Mucosa of gallbladder (tissue), 1 donor: ENCODE data around the gene TNPO3. TPM values are rescaled to one million over a fixed set of nuclear protein-coding genes. Genes with fewer than 3 reads are reported as not detected.
"Not testable (repeated sequence)": the region's sequence is repeated elsewhere in the genome, so short reads cannot be mapped to it uniquely, and the experiment has no call there.

Source experiments
- DNase-seq: peaks from one replicate; pipeline ENCODE4 v3.0.0-alpha.2; 2020; ENCODE audit warnings: low spot score
- total RNA-seq: library from RNA; stranded (reverse); gene quantifications from one replicate; pipeline ENCODE4 v1.2.1, GENCODE V29; 2021
- donor health status: DM: no; HTN: no; CAD: no.

The TNPO3 gene
- total RNA-seq, 1 donor from 2014 or later = 44.0 TPM

DNA sequence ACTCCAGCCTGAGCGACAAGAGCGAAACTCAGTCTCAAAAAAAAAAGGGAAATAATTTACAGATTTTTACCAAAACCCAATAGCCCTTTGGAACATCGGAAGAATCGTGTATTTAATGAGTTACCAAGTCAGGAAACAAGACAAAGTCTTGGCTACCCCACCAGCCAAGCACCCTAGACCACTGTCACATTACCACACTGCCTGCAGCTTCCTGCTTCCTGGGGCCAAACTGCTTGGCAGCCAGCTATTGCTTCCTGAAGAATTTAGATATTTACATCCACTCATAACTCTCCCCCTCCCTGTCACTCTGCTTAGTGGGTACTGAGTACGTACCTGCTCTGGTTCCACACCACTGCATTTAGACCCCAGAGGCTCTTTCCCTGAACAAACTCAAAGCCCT is 14.1 kb upstream of the TNPO3 start:
- no peak for DNase-seq

DNA sequence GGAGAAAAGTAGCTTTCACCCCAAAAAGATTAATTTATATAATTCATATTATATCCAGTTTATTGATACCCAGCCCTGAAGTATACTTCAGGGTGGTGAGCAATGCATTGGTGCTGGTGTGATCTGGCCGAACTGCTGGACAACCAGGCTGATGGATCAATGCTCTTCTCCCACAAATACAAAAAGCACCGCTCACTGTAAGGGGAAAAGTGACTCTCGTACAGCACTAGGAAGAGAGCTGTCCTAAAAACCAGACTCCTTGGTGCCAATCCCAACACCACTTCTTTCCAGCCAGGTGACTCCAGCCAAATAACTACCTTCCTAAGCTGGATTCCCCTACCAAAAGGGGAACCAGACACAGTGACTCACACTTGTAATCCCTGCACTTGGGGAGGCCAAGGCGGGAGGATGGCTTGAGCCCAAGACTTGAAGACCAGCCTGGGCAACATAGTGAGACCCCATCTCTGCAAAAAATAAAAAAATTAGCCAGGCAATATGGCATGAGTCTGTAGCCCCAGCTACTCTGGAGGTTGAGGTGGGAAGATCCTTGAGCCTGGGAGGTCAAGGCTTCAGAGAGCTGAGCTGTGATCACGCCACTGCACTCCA is 13.1 kb upstream of the TNPO3 start:
- DNase-seq = no peak

DNA sequence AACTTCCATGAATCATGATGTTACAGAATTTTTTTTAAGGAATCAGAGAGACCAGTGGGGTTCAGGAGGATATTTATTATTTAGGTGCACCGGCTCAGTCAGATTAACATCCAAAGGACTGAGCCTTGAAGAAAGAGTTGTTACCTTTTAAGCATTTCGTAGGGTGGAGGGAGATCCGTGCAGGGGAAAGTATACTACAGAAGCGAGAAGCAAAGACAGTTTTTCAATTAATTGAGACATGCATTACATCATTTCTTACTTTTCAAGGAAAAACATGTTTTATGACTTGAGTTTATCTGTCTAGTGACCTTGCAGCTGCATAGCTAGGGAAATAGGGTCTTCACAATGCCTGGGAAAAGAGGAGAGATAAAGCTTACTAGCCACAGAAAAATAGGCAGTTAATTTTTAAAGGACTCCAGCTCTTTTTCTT is 12.2 kb upstream of the TNPO3 start:
- DNase-seq = not testable (repeated sequence)

DNA sequence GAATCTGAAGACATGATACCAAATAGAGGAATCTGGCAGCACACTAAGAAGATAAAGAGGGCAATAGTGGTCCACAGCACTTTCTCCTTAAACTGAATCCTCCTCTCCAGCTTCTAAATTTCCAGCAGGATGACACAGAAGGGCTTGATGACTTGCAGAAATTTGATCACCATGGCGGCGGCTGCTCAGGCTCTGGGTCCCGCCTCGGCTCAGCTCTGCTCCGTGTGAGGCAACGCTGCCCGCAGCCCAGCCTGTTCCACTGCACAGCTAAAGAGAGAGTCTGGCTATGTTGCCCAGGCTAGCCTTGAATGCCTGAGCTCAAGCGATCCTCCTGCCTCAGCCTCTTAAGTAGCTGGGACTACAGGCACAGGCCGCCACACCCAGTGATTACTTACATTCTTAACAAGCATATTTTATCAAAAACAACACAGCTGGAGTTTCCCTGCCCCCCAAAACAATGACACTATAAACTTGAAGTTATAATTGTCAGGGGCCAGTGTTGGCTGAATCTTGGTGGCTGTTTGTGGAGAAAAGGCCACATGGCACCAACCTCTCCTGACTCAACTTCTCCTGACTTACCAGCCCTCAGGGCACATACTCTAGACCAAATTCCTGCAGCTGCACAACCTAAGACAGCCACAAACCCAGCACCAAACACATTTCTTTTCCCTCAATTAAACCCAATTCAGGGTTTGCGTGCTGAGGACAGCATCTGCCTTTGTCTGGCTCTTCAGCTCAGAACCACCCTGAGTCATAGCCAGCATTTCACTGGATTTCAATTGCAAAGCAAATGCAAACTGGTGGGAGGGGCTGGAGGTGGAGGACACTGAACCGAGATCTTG is 11.6 kb upstream of the TNPO3 start:
- DNase-seq = no peak

DNA sequence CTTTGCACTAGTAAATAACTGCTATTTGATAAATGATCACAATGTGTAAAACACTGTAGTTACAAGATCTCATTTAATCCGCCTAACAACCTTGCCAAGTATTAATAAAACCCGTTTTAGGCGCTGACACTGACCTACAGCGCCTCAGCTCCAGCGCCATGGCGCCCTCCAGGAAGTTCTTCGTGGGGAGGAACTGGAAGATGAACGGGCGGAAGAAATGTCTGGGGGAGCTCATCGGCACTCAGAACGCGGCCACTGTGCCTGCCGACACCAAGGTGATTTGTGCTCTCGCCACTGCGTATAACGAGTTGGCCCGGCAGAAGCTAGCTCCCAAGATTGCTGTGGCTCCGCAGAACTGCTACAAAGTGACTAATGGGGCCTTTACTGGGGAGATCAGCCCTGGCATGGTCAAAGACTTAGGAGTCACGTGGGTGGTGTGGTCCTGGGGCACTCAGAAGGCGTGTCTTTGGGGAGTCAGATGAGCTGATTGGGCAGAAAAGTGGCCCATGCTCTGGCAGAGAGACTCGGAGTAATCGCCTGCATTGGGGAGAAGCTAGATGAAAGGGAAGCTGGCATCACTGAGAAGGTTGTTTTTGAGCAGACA is 1.1 kb upstream of the TNPO3 start:
- DNase-seq = no peak

DNA sequence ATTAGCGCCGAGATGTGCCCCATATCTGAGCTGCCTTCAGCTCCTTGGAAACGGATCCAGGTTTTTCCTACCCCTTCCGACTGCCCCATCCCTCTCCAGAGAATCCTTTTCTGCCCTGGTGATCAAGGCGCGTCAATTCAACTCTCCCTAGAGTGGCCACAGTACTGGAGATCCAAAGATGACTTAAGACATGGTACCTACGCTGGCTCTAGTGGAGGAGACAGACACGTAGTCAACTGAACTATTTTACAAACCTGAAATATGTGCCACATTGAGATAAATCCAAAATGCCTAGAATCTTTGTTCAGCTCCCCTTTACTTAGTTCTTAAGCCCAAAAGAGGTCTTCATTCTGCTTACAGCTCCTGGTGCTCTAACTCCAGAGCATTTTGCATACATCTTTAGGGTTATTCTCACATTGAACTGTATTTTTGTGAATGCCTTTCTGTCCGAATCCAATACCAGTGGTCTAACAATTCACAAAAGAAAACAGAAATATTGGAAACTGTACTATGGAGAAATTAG is 444 bp upstream of the TNPO3 start:
- no peak for DNase-seq

DNA sequence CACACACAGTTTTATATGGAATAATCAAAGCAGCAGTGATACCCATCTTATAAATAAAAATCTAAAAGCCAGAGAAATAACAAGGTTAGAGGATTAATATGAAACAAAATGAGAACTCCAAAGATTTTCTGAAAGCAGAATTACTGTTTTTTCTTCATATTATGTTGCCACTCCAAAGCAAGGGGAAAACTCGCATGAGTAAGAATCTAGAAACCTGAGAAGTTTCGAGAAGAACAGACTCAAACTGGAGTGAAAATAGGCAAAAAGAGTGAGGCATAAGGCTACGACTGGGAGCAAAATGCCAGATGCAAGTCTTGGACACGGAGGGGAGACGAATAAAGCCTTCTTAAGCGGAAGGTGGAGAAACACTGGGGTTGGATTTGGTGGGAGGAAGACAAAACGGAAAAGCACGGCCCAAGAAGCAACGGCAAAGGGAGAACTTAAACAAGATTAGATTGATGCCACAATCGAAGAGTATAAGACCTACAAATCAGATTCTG is 923 bp downstream of the TNPO3 start:
- no peak for DNase-seq

DNA sequence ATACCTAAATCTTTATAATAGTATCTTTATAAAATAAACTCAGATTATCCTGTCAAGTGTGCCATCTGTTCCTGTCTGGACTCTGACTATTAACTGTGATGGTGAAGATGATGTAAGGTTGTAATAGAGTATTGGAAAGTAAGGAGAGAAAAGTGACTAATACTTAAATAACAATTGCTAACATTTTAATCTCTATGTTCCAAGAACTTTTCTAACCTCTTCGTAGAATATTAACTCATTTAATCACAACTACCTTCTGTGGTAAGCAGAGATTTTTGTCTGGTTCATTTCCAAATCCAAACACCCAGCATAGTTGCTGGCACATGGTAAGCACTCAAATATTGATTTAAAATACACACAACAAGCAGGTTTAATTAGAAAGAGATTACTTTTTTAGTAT is 2.5 kb downstream of the TNPO3 start:
- no peak for DNase-seq

DNA sequence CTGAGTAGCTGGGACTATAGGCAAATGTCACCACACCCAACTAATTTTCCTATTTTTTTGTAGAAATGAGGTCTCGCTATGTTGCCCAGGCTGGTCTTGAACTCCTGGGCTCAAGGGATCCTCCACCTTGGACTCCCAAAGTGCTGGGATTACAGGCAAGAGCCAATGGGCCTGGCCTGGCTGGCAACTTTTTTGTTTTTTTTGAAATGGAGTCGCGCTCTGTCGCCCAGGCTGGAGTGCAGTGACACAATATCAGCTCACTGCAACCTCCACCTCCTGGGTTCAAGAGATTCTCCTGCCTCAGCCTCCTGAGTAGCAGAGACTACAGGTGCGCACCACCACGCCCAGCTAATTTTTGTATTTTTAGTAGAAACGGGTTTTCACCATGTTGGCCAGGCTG is 3.5 kb downstream of the TNPO3 start:
- DNase-seq = not testable (repeated sequence)

DNA sequence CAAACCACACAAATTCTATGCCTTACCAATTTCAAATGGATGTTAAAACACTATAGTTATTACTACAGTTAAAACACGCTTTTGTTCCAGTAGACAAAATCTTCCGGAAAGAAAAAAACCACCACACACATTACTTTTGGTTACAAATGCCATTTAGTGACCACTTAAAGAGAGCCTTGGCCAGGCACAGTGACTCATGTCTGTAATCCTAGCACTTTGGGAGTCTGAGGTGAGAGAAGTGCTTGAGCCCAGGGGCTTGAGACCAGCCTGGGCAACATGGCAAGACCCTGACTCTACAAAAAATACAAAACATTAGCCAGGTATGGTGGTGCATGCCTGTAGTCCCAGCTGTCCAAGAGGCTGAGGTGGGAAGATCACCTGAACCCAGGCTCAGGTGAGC is 7.2 kb downstream of the TNPO3 start:
- no peak for DNase-seq

DNA sequence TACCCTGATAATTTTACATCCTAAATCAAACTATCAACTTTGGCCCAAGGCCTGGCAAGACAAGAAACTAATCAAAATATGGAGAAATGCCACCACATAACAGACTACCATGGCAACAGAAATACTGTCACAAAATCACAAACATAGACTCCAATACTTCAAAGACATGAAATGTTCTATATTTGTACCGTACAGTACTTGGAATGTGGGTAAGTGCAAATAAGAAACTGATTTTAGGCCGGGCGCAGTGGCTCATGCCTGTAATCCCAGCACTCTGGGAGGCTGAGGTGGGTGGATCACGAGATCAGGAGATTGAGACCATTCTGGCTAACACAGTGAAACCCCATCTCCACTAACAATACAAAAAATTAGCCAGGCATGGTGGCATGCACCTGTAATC is 9.2 kb downstream of the TNPO3 start:
- no peak for DNase-seq

DNA sequence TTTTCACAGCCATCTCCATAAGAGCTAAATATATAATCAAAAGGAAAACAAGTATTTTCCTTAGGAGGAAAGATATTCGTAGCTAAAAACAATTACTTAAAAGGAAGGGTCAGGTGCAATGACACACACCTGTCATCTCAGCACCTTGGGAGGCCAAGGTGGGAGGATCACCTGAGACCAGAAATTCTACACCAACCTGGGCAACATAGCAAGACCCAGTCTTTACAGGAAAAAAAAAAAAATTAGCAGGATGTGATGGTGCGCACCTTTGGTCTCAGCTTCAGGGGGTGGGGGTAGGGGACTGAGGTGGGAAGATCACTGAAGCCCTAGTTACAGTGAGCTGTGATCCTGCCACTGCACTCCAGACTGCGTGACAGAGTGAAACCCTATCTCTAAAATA is 11.9 kb downstream of the TNPO3 start:
- DNase-seq = no peak

DNA sequence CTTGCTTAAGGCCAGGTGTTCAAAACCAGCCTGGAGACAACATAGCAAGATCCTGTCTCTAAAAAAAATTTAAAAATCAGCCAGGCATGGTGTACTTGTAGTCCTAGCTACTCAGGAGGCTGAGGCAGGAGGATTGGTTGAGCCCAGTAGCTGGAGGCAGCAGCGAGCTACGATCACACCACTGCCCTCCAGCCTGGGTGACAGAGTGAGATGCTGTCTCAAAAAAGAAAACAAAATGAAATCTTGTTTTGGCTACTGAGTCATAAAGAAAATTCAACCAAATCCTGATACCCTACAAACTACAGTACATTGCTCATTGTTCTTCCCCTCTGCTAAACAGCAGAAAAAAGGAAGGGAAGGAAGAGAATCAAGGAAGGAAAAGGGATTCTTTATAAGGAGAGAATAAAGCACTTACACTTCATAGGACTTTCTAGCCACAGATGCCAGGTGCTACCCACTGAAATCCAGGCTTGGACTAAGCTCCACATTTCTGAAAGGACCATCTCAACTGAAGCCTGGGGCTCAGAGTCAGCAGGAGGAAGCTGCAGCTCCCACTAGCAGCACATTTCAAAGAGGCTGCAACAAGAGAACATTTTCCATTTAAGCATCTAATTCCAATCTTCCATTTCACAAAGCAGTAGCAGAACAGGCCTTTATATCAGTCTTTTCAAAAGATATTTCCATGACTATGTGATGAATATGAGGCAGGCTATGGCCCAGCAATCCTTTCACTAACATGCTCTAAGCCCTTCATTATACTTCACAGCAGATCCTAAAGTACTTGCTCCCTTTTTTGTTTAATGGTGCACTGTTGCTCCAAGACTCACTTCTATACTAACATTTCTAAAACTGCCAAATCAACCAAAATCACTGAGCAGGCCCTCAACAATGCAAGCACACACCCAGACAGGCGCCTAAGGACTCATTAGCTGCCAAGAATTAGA is 13.5 kb downstream of the TNPO3 start:
- no peak for DNase-seq

DNA sequence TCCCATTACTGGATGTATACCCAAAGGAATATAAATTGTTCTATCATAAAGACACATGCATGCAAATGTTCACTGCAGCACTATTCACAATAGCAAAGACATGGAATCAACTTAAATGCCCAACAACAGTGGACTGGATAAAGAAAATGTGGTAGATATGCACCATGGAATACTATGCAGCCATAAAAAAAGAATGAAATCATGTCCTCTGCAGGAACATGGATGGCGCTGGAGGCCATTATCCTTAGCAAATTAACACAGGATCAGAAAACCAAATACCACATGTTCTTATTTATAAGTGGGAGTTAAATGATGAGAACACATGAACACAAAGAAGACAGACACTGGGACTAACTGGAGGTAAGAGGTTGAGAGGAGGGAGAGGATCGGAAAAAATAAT is 16.4 kb downstream of the TNPO3 start:
- not testable (repeated sequence) for DNase-seq

DNA sequence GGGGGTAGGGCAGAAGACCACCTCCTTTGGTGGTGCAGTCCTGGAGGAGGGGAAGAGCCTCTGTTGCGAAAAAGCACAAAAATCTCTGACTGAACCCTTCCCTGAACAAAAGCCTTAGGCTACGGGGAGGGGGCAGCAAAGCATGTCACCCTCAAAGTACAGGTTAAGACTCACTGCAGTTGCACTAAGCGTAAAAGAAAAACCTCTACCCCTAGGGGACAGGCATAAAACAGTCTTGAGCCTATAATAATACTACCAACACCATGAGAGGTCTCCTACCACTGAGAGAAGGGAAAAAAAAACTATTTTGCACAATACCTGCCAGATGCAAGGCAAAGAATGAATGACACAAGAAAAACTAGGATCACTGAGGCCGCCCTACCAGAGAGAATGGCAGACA is 17.3 kb downstream of the TNPO3 start:
- no peak for DNase-seq

DNA sequence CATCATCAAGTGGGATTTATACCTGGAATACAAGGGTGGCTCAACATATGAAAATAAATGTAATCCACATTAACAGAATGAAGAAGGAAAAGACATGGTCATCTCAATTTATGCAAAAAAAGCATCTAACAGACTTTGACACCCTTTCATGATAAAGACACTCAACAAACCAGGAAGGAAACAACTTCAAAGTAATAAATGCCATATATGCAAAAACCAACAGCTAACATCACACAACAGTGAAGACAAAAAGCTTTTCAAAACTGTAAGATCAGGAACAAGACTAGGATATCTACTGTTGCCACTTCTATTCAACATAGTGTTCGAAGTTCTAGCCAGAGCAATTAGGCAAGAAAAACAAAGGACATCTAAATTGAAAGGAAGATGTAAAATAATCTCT is 22.9 kb downstream of the TNPO3 start:
- DNase-seq = no peak

DNA sequence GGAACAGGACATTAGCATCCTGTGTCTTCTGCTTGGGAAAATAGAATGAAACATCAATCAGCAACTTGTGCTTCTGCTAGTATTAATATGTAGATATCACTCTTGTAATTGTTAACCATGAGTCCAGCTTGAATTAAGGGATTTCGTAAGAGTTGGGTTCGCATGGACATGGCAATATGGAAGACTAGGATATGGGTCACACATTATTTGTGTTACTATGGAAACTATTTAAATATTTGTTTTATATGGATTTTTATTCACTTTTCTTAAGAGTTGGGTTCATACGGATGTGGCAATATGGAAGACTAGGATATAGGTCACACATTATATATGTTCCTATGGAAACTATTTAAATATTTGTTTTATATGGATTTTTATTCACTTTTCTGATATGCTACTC is 24.5 kb downstream of the TNPO3 start:
- DNase-seq = no peak

DNA sequence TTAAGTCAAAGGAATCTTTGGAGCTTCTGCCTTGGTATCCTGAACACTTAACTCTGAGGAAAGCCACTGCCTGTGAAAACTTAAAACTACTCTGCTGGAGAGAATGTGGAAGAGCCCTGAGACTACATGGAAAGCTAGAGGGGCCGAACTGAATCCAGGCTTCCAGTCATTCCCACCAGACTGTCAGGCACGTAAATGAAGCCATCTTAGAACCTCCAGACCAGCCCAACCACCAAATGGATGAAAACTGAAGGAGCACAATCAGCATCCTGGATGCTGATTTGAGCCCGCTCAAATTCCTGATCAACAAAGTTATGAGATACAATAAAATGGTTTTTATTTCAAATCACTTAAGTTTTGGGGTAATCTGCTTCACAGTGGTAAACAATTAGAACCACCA is 30.8 kb downstream of the TNPO3 start:
- DNase-seq = no peak

DNA sequence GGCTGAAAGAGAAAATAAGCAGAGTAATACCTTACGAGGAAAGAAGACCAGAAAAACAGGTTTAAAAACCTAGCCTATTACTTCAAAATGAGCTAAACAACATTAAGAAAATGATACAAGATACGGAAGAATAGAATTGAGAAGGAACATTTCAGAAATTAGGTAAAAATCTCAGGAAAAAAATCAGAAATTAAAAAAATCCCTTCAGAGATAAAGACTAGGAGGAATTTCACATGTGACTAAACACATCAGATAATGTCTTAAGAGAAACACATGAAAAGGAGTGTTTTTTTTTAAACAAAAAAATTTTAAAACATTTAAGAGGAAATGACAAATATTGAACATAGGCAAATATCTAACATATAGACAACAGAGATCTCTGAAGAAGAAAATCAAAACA is 33.3 kb downstream of the TNPO3 start:
- DNase-seq = no peak

DNA sequence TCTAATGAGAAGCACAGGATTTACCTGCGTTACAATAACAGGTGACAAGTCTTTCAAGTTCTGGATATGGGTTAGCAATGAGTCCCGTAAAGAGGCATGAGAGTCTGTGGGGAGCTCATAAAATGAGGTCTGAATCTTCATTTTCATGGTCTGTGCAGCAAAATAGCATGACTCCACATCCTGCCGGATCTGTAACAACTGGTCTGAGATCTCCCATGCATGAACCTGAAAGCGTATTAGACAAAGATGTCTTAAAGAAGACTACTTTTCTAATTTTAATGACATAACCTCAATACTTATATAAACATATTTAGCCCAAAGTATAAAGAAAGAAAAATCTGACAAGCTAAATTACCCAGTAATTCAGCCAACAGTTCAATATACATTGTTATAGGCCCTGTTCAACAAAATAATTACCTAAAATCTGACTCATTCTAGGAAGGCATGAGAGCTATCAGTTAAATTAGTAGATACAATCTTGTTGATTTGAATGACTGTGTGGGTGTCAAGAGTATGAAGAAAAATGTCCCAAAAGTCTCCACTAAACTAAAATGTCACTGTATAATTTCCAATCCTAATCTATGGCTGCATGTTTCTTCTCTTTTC is 36.9 kb downstream of the TNPO3 start:
- DNase-seq = no peak

DNA sequence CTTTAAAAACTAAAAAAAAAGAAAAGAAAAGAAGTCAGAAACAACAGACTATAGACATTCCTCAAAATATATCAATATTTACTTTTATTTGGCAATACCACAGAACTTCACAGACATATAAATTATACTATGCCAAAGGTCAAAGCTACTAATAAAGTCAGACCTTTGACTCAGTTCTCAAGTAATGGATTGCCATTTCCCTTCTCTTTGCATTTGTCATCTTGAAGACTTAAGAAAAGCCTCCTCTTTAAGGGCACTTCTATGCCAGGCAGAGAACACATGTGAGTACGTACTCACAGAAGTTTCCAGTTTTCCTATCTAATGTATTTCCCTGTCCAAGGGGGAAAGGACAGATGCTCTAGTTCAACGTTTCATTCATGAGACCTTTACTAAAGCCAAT is 37.6 kb downstream of the TNPO3 start:
- no peak for DNase-seq
